ENCODE data around the gene RTN4IP1.
"Not testable (repeated sequence)": the region's sequence is repeated elsewhere in the genome, so short reads cannot be mapped to it uniquely, and the experiment has no call there.

Gene RTN4IP1

GRCh38 chr6:106574741-106575458 lies 54.4 kb downstream of the RTN4IP1 start:
- DNase-seq: no peak

GRCh38 chr6:106572875-106573585 lies 56.3 kb downstream of the RTN4IP1 start:
- DNase-seq: no peak

GRCh38 chr6:106572436-106572835 lies 56.9 kb downstream of the RTN4IP1 start:
- DNase-seq: no peak

GRCh38 chr6:106569428-106569827 lies 59.9 kb downstream of the RTN4IP1 start:
- no peak for DNase-seq

- DNase-seq: no peak
Observed at GRCh38 chr6:106568530-106568929, 60.8 kb downstream of the RTN4IP1 start.

- DNase-seq: no peak
Observed at GRCh38 chr6:106564476-106564875, 64.8 kb downstream of the RTN4IP1 start.

GRCh38 chr6:106563614-106564013 lies 65.7 kb downstream of the RTN4IP1 start:
- no peak for DNase-seq

- no peak for DNase-seq
Observed at GRCh38 chr6:106561686-106562405, 67.5 kb downstream of the RTN4IP1 start.

- no peak for DNase-seq
Observed at GRCh38 chr6:106560996-106561685, 68.2 kb downstream of the RTN4IP1 start.

- not testable (repeated sequence) for DNase-seq
Observed at GRCh38 chr6:106559659-106560058, 69.6 kb downstream of the RTN4IP1 start.

- no peak for DNase-seq
Observed at GRCh38 chr6:106558364-106558763, 70.9 kb downstream of the RTN4IP1 start.

GRCh38 chr6:106557837-106558236 lies 71.5 kb downstream of the RTN4IP1 start:
- no peak for DNase-seq

- DNase-seq: no peak
Observed at GRCh38 chr6:106556368-106556960, 72.8 kb downstream of the RTN4IP1 start.

GRCh38 chr6:106555767-106556166 lies 73.5 kb downstream of the RTN4IP1 start:
- no peak for DNase-seq

- DNase-seq: no peak
Observed at GRCh38 chr6:106553440-106553839, 75.9 kb downstream of the RTN4IP1 start.

GRCh38 chr6:106551155-106551554 lies 78.1 kb downstream of the RTN4IP1 start:
- DNase-seq: no peak

- no peak for DNase-seq
Observed at GRCh38 chr6:106549521-106549920, 79.8 kb downstream of the RTN4IP1 start.

- not testable (repeated sequence) for DNase-seq
Observed at GRCh38 chr6:106548926-106549455, 80.3 kb downstream of the RTN4IP1 start.

- DNase-seq: no peak
Observed at GRCh38 chr6:106547601-106548453, 81.5 kb downstream of the RTN4IP1 start.

- no peak for DNase-seq
Observed at GRCh38 chr6:106546691-106547414, 82.4 kb downstream of the RTN4IP1 start.

GRCh38 chr6:106546261-106546690 lies 83.0 kb downstream of the RTN4IP1 start:
- no peak for DNase-seq

Data from NCI-H1417 treated with DMSO at 0.1 percent for 48 hours (cell line).